Effector memory CD4-positive, alpha-beta T cell (primary cell): Measurements from ENCODE around the gene CHD6.

Experiments used
- DNase-seq, 3 donors: peaks; one replicate each; pipeline ENCODE4 v3.0.0-alpha.2; 2020
- H3K27ac ChIP-seq: 2 replicates; pipeline ENCODE4 v1.7.0; 2013; ENCODE audit warnings: mild to moderate bottlenecking, low read length, moderate library complexity; ENCODE audit not compliant: insufficient read depth, poor library complexity, severe bottlenecking
- H3K27me3 ChIP-seq: replicated peaks from 2 replicates; pipeline ENCODE4 v1.7.0; 2013; ENCODE audit warnings: mild to moderate bottlenecking, low read length; ENCODE audit not compliant: insufficient read depth, control insufficient read depth, poor library complexity, severe bottlenecking
- H3K36me3 ChIP-seq: 2 replicates; pipeline ENCODE4 v1.7.0; 2013; ENCODE audit warnings: mild to moderate bottlenecking, low read length, moderate library complexity; ENCODE audit not compliant: control insufficient read depth, insufficient read depth
- H3K4me1 ChIP-seq: 2 replicates; pipeline ENCODE4 v1.7.0; 2013; ENCODE audit warnings: low read length, mild to moderate bottlenecking; ENCODE audit not compliant: control insufficient read depth, insufficient read depth, poor library complexity, severe bottlenecking
- H3K4me3 ChIP-seq: 2 replicates; pipeline ENCODE4 v1.7.0; 2013; ENCODE audit warnings: low read length, low read depth, mild to moderate bottlenecking; ENCODE audit not compliant: insufficient read depth, poor library complexity, severe bottlenecking
- H3K9me3 ChIP-seq: 2 replicates; pipeline ENCODE4 v1.7.0; 2013; ENCODE audit warnings: mild to moderate bottlenecking, low read length, moderate library complexity; ENCODE audit not compliant: control insufficient read depth

Gene CHD6

GRCh38 chr20:41360831-41361756, 257.1 kb downstream of the CHD6 start:
- peaks cover 7% of the 10 kb centered on the region for H3K27me3 ChIP-seq
- no peak overlapping the region for H3K4me3 ChIP-seq
- H3K27ac ChIP-seq = no peak overlapping the region
- H3K36me3 ChIP-seq = no peaks in the 10 kb centered on the region
- no peaks in the 10 kb centered on the region for H3K4me1 ChIP-seq
- no peaks in the 10 kb centered on the region for H3K9me3 ChIP-seq
- no peak for DNase-seq

- H3K27me3 ChIP-seq = peaks cover 5% of the 10 kb centered on the region
- no peak overlapping the region for H3K4me3 ChIP-seq
- no peak overlapping the region for H3K27ac ChIP-seq
- no peaks in the 10 kb centered on the region for H3K36me3 ChIP-seq
- DNase-seq = no peak
- H3K4me1 ChIP-seq = no peaks in the 10 kb centered on the region
- H3K9me3 ChIP-seq = no peaks in the 10 kb centered on the region
Measured at GRCh38 chr20:41359541-41360011, 258.6 kb downstream of the CHD6 start.

- Histone ChIP-seq H3K9me3 (no peaks in the 10 kb centered on the region), H3K4me1 (no peaks in the 10 kb centered on the region), H3K27me3 (no peaks in the 10 kb centered on the region), H3K4me3 (no peak overlapping the region), H3K27ac (no peak overlapping the region), H3K36me3 (no peaks in the 10 kb centered on the region)
- DNase-seq = no peak
Measured at GRCh38 chr20:41358717-41359116, 259.5 kb downstream of the CHD6 start.

DNA sequence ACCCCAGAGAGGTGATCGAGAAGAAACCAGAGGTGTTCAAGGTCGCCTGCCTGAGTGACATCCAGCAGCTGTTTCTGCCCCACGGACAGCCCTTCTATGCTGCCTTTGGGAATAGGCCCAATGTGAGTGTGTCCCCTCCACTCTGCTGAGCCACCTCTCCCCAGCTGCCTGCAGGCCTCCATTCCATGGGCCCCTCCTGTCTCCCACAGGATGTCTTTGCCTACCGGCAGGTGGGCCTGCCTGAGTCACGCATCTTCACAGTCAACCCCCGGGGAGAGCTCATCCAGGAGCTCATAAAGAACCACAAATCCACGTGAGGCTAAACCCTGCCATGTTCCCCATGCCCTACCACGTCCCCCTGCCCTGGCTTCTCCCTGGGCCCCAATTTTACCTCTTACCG, 259.9 kb downstream of the CHD6 start:
- no peak for DNase-seq
- Histone ChIP-seq H3K4me3 (no peak overlapping the region), H3K4me1 (no peaks in the 10 kb centered on the region), H3K9me3 (no peaks in the 10 kb centered on the region), H3K27ac (no peak overlapping the region), H3K27me3 (no peaks in the 10 kb centered on the region), H3K36me3 (no peaks in the 10 kb centered on the region)

GRCh38 chr20:41357424-41358163, 260.6 kb downstream of the CHD6 start:
- Histone ChIP-seq H3K27me3 (no peaks in the 10 kb centered on the region), H3K36me3 (no peaks in the 10 kb centered on the region), H3K27ac (no peak overlapping the region), H3K4me1 (no peaks in the 10 kb centered on the region), H3K4me3 (no peak overlapping the region), H3K9me3 (no peaks in the 10 kb centered on the region)
- no peak for DNase-seq

DNA sequence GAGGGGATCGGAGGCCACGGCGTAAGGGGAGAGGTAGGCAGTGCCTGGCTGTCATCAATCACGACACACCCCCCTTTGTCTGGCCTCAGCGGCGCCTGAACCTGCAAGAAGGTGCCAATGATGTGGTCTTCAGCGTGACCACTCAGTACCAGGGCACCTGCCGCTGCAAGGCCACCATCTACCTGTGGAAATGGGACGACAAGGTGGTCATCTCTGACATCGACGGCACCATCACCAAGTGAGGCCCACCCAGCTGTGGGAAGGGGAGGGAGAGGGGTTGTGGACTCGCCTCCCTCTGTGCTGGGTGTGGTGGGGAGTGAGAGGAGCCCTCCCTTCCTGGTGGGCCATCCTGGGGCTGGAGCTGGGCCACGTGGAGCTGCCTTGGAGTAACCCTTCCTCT, 261.2 kb downstream of the CHD6 start:
- no peaks in the 10 kb centered on the region for H3K4me1 ChIP-seq
- no peak overlapping the region for H3K27ac ChIP-seq
- no peak overlapping the region for H3K4me3 ChIP-seq
- H3K27me3 ChIP-seq = no peaks in the 10 kb centered on the region
- no peaks in the 10 kb centered on the region for H3K36me3 ChIP-seq
- DNase-seq = no peak
- H3K9me3 ChIP-seq = no peaks in the 10 kb centered on the region

DNA sequence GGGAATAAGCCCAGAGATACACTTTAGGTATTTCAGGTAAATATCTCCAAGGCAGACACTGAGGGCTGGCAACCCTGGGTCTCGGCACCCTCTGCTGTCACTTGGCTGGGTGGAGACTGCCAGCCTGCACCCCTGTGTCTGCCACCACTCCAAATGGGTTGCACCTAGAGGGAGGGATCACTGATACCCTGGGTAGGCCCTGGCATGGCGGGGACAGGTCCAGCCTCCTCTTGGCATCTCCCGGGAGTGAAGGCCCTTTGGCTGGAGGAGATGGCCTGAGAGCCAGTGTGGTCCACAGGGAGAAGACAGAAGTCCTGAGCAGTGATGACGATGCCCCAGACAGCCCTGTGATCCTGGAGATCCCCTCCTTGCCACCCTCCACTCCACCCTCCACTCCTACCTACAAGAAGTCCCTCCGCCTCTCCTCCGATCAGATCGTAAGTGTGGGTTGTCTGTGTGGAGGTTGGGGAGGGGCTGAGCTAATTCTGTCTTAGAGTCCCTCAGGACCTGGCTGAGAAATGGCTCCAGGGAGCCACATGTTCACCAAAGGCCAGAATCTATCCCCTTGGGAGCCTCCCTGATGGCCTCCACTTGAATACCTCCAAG, 262.5 kb downstream of the CHD6 start:
- no peaks in the 10 kb centered on the region for H3K4me1 ChIP-seq
- no peak for DNase-seq
- no peak overlapping the region for H3K4me3 ChIP-seq
- H3K9me3 ChIP-seq = no peaks in the 10 kb centered on the region
- H3K36me3 ChIP-seq = no peaks in the 10 kb centered on the region
- no peak overlapping the region for H3K27ac ChIP-seq
- H3K27me3 ChIP-seq = no peaks in the 10 kb centered on the region

GRCh38 chr20:41355192-41355591, 263.0 kb downstream of the CHD6 start:
- Histone ChIP-seq H3K9me3 (no peaks in the 10 kb centered on the region), H3K36me3 (no peaks in the 10 kb centered on the region), H3K4me1 (no peaks in the 10 kb centered on the region), H3K27ac (no peak overlapping the region), H3K27me3 (no peaks in the 10 kb centered on the region), H3K4me3 (no peak overlapping the region)
- no peak for DNase-seq

DNA sequence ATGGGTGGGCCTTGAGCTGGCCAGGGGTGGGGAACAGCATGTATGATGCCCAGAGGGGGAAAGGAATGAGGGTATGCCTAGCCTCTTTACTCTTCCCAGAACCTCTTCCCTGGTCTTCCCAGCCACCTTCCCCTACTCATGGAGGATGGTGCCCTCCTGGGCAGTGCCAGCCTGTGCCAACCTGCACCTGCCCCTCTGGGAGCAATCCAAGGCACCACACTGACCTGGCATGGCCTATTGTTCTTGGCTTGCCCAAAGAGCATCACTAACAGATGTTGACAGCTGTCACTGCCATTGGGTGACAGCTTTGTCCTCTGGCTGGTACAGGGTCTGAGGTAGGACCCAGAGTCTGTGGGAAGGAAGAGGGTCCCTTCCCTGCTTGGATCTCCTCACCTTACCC, 264.6 kb downstream of the CHD6 start:
- Histone ChIP-seq H3K4me3 (no peak overlapping the region), H3K27ac (no peak overlapping the region), H3K36me3 (no peaks in the 10 kb centered on the region), H3K9me3 (no peaks in the 10 kb centered on the region), H3K27me3 (no peaks in the 10 kb centered on the region), H3K4me1 (no peaks in the 10 kb centered on the region)
- DNase-seq = no peak

DNA sequence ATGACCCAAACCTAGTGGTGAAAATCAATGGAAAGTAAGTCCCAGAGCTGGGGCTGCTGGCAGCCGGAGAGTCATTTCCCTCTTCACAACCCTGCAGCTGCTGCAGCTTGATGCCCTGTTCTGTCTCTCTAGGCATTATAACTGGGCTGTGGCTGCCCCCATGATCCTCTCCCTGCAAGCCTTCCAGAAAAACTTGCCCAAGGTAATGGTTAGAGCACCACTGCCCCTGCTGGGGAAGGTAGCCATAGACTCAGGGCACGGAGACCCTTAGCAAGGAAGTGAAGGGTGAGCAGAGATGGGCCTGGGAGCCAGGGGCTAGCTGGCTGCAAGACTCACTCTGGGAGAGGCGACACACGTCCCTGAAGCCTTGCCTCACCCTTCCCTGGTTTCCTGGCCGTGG, 265.5 kb downstream of the CHD6 start:
- H3K27ac ChIP-seq = no peak overlapping the region
- no peak overlapping the region for H3K4me3 ChIP-seq
- no peak for DNase-seq
- H3K4me1 ChIP-seq = no peaks in the 10 kb centered on the region
- H3K36me3 ChIP-seq = no peaks in the 10 kb centered on the region
- H3K9me3 ChIP-seq = no peaks in the 10 kb centered on the region
- H3K27me3 ChIP-seq = no peaks in the 10 kb centered on the region
